ENCODE measurements around the gene CPNE5.

Gene CPNE5

GRCh38 chr6:36751091-36751490, 88.2 kb downstream of the CPNE5 start:
- Histone ChIP-seq H3K27me3 (replicated peaks; ENCODE audit: insufficient read depth, low read length) (no peaks in the 10 kb centered on the region), H2AFZ (ENCODE audit: low read length) (no peak overlapping the region), H3F3A (ENCODE audit: insufficient read depth, low read length) (peaks cover 40% of the 10 kb centered on the region), H4K20me1 (ENCODE audit: insufficient read depth, low read length) (no peaks in the 10 kb centered on the region), H3K36me3 (replicated peaks; ENCODE audit: insufficient read depth, low read length) (no peaks in the 10 kb centered on the region), H3K4me3 (ENCODE audit: low read length) (no peak overlapping the region), H3K79me2 (ENCODE audit: low read length) (0 out of 2 replicates have a peak, but pooled peaks cover 6% of the 10 kb centered on the region), H3K4me1 (ENCODE audit: low read length) (peaks cover 46% of the 10 kb centered on the region), H3K4me2 (ENCODE audit: low read depth, low read length) (no peak overlapping the region), H3K9ac (ENCODE audit: low read length) (no peak overlapping the region), H3K9me2 (replicated peaks; ENCODE audit: insufficient read depth, low read length) (no peaks in the 10 kb centered on the region), H3K27ac (ENCODE audit: low read length) (no peak overlapping the region), H3K9me3 (replicated peaks; ENCODE audit: insufficient read depth, low read length) (no peaks in the 10 kb centered on the region)
- TF ChIP-seq CTCF (IDR thresholded peaks at IDR 0.05; ENCODE audit: low read length) (no peak), EZH2 (optimal IDR thresholded peaks at IDR 0.05; ENCODE audit: low read depth, low read length) (no peak), EZH2phosphoT487 (IDR thresholded peaks at IDR 0.05; ENCODE audit: low read length) (no peak)
- no peak for DNase-seq

- Histone ChIP-seq H3K27me3 (replicated peaks; ENCODE audit: insufficient read depth, low read length) (no peaks in the 10 kb centered on the region), H2AFZ (ENCODE audit: low read length) (no peak overlapping the region), H3K4me1 (ENCODE audit: low read length) (peaks cover 36% of the 10 kb centered on the region), H3K4me3 (ENCODE audit: low read length) (no peak overlapping the region), H3K9me3 (replicated peaks; ENCODE audit: insufficient read depth, low read length) (no peaks in the 10 kb centered on the region), H3K9ac (ENCODE audit: low read length) (no peak overlapping the region), H3K9me2 (replicated peaks; ENCODE audit: insufficient read depth, low read length) (no peaks in the 10 kb centered on the region), H3K79me2 (ENCODE audit: low read length) (0 out of 2 replicates have a peak, but pooled peaks cover 5% of the 10 kb centered on the region), H4K20me1 (ENCODE audit: insufficient read depth, low read length) (no peaks in the 10 kb centered on the region), H3K4me2 (ENCODE audit: low read depth, low read length) (no peak overlapping the region), H3K36me3 (replicated peaks; ENCODE audit: insufficient read depth, low read length) (no peaks in the 10 kb centered on the region), H3K27ac (ENCODE audit: low read length) (no peak overlapping the region), H3F3A (ENCODE audit: insufficient read depth, low read length) (peaks cover 29% of the 10 kb centered on the region)
- no peak for DNase-seq
- TF ChIP-seq EZH2 (optimal IDR thresholded peaks at IDR 0.05; ENCODE audit: low read depth, low read length) (no peak), EZH2phosphoT487 (IDR thresholded peaks at IDR 0.05; ENCODE audit: low read length) (no peak), CTCF (IDR thresholded peaks at IDR 0.05; ENCODE audit: low read length) (no peak)
These were observed 89.3 kb downstream of the CPNE5 start for GRCh38 chr6:36749829-36750489.

- Histone ChIP-seq H3K4me2 (ENCODE audit: low read depth, low read length) (no peak overlapping the region), H3K27me3 (replicated peaks; ENCODE audit: insufficient read depth, low read length) (no peaks in the 10 kb centered on the region), H3K27ac (ENCODE audit: low read length) (no peak overlapping the region), H3F3A (ENCODE audit: insufficient read depth, low read length) (no peaks in the 10 kb centered on the region), H3K9me2 (replicated peaks; ENCODE audit: insufficient read depth, low read length) (no peaks in the 10 kb centered on the region), H4K20me1 (ENCODE audit: insufficient read depth, low read length) (no peaks in the 10 kb centered on the region), H3K4me1 (ENCODE audit: low read length) (0 out of 2 replicates have a peak, but pooled peaks cover 3% of the 10 kb centered on the region), H3K36me3 (replicated peaks; ENCODE audit: insufficient read depth, low read length) (no peaks in the 10 kb centered on the region), H2AFZ (ENCODE audit: low read length) (no peak overlapping the region), H3K4me3 (ENCODE audit: low read length) (no peak overlapping the region), H3K79me2 (ENCODE audit: low read length) (no peaks in the 10 kb centered on the region), H3K9ac (ENCODE audit: low read length) (no peak overlapping the region), H3K9me3 (replicated peaks; ENCODE audit: insufficient read depth, low read length) (no peaks in the 10 kb centered on the region)
- TF ChIP-seq EZH2 (optimal IDR thresholded peaks at IDR 0.05; ENCODE audit: low read depth, low read length): no peak
- TF ChIP-seq EZH2phosphoT487 (IDR thresholded peaks at IDR 0.05; ENCODE audit: low read length): no peak
- no peak for TF ChIP-seq CTCF (IDR thresholded peaks at IDR 0.05; ENCODE audit: low read length)
- DNase-seq: no peak
These were observed 93.0 kb downstream of the CPNE5 start for GRCh38 chr6:36746251-36746650.

Measured in MM.1S (cell line).